Stimulated activated CD4-positive, alpha-beta T cell treated with anti-CD3 and anti-CD28 coated beads, Interleukin-12 subunit alpha, Interleukin-12 subunit beta, amount 100 ng/mL, for 4 hours (primary cell): ENCODE data around the gene GAN.

ENCODE experiments used
- DNase-seq: peaks from one replicate; pipeline ENCODE4 v3.0.0-alpha.2; 2020

The GAN gene

DNA sequence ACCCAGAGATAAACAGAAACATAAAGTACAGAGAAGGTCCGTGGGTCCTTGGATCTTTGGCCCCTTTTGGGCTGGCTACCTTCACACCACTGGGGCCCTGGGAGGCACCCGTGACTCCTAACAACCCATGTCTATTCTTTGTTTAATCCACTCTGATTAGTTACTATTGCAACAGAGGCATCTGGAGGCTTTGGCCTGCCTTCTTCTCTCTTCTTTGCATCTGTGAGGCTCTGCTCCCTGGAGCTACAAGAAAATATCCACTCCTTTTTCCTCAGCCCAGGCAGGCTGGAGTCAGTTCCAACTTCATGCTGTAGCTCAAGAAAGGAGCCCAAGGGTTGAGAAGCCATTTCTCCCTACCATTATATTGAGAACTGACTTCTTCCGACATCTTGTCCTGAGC lies 120.3 kb downstream of the GAN start:
- DNase-seq, result no peak

DNA sequence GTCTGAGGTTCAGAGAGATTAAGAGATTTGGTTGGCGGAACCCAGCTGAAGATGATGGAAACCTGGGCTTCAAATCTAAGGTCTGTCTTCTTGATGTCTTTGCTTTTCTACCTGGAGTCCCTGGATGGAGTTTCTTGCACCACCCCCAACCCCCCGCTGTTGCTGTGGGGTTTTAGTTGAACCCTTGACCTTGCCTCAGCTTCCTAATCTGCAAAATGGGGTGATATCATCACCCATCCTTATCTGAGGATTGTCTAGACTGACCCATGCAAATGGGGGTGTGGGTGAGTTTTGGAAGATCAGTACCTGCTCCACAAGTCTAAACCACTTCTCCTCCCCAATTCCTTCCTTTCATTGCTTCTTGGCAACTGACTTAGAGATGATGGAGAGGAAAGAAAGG lies 120.8 kb downstream of the GAN start:
- no peak for DNase-seq

DNA sequence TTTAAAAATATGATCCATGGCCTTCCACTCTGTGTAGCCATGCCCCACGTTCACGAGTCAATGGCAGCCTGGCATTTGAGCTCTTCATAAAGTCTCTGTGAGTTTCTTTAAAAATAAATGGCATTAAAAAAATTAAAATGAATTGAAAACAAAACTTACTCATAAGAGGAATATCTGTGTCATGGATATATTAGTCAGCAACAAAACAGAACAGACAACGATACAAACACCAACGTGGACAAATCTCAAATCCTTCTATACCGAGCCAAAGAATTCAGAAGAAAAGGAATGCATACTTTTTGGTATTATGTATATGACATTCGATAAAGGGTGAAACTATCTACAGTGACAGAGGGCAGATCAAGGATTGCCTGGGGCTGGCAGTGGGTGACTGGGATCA lies 121.6 kb downstream of the GAN start:
- no peak for DNase-seq

DNA sequence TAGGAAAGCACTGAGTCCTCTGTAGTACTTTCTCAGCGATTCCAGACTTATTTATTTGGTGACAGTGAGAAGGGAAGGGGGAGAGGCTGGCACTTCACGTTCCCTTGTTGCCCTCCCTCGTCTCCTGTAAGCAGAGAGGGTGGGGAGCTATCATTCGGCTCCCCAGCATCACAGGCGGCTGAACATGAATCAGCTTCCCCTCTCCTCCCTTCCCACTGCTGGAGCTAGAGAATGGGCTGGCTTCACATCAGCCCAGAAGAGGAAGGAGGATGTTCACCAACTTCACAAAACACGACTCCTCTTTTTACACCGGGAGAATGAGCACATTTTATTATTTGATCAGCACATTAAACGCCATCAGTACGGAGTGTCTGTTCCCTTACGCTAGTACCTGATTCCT lies 123.1 kb downstream of the GAN start:
- DNase-seq, result no peak
